Measurements from ENCODE around the gene CCDC85B. TPM values are rescaled to one million over a fixed set of nuclear protein-coding genes. Genes with fewer than 3 reads are reported as not detected.

CCDC85B gene
- total and polyA plus RNA-seq, 2 of the 13 experiments (the other 11 are each of a cell fraction or from before 2014, with no cell fraction given) = 8.2 to 19.5 TPM

DNA sequence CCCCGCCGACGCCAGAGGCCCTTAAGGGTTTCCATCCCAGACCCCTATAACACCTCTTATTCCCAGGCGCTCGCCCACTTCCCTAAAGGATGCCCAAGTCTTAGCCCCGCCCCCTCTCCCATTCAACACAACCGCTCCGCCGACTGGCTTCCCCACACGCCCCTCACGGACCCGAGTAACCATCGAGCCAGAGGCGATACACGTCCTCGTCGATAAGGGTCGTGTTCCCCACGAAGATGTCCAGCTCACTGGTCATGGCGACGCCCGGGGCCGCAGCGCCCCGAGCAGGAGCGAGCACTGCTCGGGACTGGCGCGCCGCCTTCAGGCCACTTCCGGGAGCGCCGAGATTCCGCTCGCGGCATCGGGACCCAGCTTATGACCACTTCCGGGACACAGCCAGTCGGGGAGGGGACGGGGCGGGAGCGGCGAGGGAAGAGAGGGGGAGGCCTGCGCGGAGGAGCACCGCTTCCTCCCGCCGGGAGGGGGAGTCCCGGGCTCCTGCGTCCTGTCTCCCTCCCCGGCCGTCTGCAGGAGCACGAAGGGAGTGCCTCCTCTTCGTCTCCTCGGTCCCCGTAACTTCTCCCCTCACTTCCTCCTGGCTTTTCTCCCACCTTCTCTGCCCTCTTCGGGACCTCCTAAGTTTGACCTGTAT, 2.2 kb upstream of the CCDC85B start, which contains the start of gene FIBP (continued):
- TF ChIP-seq, protein P1, sequence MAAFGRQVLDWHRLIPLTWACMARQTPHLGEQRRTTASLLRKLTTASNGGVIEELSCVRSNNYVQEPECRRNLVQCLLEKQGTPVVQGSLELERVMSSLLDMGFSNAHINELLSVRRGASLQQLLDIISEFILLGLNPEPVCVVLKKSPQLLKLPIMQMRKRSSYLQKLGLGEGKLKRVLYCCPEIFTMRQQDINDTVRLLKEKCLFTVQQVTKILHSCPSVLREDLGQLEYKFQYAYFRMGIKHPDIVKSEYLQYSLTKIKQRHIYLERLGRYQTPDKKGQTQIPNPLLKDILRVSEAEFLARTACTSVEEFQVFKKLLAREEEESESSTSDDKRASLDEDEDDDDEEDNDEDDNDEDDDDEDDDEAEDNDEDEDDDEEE (CRISPR knock-in tag; IDR thresholded peaks at IDR 0.05) = peak; percentile 17; the same call in 1 of the 2 replicates
- TF ChIP-seq YEATS2 (CRISPR knock-in tag; IDR thresholded peaks at IDR 0.05; ENCODE audit: borderline replicate concordance) (peak; percentile 63; the same call in 1 of the 2 replicates), MEIS2 (CRISPR knock-in tag; IDR thresholded peaks at IDR 0.05) (no peak), PHF5A (CRISPR knock-in tag; IDR thresholded peaks at IDR 0.05; ENCODE audit: low read depth, unreplicated experiment) (no peak), ZNF3 (CRISPR knock-in tag; IDR thresholded peaks at IDR 0.05) (no peak), RBM39 (IDR thresholded peaks at IDR 0.05; ENCODE audit: low read depth, low read length, poor library complexity, severe bottlenecking) (peak; percentile 66), TOPORS (CRISPR knock-in tag; IDR thresholded peaks at IDR 0.05) (peak; percentile 37; the same call in 1 of the 2 replicates), ZBTB42 (CRISPR knock-in tag; IDR thresholded peaks at IDR 0.05) (no peak), U2AF1 (optimal IDR thresholded peaks at IDR 0.05; ENCODE audit: low read depth, low read length) (no peak), PTBP1 (IDR thresholded peaks at IDR 0.05; ENCODE audit: low read depth, low read length, poor library complexity, severe bottlenecking) (no peak), ZNF670 (CRISPR knock-in tag; IDR thresholded peaks at IDR 0.05; ENCODE audit: borderline replicate concordance) (no peak), TCF12 (IDR thresholded peaks at IDR 0.05) (no peak), TCF12 (CRISPR knock-in tag; IDR thresholded peaks at IDR 0.05) (no peak), FLYWCH1 (CRISPR knock-in tag; IDR thresholded peaks at IDR 0.05) (no peak), ADNP (CRISPR knock-in tag; IDR thresholded peaks at IDR 0.05) (0 out of 2 replicates have a peak, but pooled peaks have one; percentile 37), SP2 (CRISPR knock-in tag; IDR thresholded peaks at IDR 0.05) (peak; percentile 81), ZNF780A (CRISPR knock-in tag; IDR thresholded peaks at IDR 0.05) (no peak), FOXJ3 (CRISPR knock-in tag; IDR thresholded peaks at IDR 0.05; ENCODE audit: borderline replicate concordance) (no peak)
- TF ChIP-seq, protein P2, sequence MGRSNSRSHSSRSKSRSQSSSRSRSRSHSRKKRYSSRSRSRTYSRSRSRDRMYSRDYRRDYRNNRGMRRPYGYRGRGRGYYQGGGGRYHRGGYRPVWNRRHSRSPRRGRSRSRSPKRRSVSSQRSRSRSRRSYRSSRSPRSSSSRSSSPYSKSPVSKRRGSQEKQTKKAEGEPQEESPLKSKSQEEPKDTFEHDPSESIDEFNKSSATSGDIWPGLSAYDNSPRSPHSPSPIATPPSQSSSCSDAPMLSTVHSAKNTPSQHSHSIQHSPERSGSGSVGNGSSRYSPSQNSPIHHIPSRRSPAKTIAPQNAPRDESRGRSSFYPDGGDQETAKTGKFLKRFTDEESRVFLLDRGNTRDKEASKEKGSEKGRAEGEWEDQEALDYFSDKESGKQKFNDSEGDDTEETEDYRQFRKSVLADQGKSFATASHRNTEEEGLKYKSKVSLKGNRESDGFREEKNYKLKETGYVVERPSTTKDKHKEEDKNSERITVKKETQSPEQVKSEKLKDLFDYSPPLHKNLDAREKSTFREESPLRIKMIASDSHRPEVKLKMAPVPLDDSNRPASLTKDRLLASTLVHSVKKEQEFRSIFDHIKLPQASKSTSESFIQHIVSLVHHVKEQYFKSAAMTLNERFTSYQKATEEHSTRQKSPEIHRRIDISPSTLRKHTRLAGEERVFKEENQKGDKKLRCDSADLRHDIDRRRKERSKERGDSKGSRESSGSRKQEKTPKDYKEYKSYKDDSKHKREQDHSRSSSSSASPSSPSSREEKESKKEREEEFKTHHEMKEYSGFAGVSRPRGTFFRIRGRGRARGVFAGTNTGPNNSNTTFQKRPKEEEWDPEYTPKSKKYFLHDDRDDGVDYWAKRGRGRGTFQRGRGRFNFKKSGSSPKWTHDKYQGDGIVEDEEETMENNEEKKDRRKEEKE (IDR thresholded peaks at IDR 0.05) = no peak
- TF ChIP-seq, protein P3, sequence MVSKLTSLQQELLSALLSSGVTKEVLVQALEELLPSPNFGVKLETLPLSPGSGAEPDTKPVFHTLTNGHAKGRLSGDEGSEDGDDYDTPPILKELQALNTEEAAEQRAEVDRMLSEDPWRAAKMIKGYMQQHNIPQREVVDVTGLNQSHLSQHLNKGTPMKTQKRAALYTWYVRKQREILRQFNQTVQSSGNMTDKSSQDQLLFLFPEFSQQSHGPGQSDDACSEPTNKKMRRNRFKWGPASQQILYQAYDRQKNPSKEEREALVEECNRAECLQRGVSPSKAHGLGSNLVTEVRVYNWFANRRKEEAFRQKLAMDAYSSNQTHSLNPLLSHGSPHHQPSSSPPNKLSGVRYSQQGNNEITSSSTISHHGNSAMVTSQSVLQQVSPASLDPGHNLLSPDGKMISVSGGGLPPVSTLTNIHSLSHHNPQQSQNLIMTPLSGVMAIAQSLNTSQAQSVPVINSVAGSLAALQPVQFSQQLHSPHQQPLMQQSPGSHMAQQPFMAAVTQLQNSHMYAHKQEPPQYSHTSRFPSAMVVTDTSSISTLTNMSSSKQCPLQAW (CRISPR knock-in tag; IDR thresholded peaks at IDR 0.05) = peak; percentile 82
- TF ChIP-seq, protein P4, sequence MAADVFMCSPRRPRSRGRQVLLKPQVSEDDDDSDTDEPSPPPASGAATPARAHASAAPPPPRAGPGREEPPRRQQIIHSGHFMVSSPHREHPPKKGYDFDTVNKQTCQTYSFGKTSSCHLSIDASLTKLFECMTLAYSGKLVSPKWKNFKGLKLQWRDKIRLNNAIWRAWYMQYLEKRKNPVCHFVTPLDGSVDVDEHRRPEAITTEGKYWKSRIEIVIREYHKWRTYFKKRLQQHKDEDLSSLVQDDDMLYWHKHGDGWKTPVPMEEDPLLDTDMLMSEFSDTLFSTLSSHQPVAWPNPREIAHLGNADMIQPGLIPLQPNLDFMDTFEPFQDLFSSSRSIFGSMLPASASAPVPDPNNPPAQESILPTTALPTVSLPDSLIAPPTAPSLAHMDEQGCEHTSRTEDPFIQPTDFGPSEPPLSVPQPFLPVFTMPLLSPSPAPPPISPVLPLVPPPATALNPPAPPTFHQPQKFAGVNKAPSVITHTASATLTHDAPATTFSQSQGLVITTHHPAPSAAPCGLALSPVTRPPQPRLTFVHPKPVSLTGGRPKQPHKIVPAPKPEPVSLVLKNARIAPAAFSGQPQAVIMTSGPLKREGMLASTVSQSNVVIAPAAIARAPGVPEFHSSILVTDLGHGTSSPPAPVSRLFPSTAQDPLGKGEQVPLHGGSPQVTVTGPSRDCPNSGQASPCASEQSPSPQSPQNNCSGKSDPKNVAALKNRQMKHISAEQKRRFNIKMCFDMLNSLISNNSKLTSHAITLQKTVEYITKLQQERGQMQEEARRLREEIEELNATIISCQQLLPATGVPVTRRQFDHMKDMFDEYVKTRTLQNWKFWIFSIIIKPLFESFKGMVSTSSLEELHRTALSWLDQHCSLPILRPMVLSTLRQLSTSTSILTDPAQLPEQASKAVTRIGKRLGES (CRISPR knock-in tag; IDR thresholded peaks at IDR 0.05; ENCODE audit: borderline replicate concordance) = no peak
- TF ChIP-seq, protein P5, sequence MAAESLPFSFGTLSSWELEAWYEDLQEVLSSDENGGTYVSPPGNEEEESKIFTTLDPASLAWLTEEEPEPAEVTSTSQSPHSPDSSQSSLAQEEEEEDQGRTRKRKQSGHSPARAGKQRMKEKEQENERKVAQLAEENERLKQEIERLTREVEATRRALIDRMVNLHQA (CRISPR knock-in tag; IDR thresholded peaks at IDR 0.05) = no peak

All from HepG2 (cell line).